Measurements from ENCODE around the gene GAST. TPM values are rescaled to one million over a fixed set of nuclear protein-coding genes. Genes with fewer than 3 reads are reported as not detected.

GAST gene
- total RNA-seq, 1 experiment from 2014 or later, result not detected

DNA sequence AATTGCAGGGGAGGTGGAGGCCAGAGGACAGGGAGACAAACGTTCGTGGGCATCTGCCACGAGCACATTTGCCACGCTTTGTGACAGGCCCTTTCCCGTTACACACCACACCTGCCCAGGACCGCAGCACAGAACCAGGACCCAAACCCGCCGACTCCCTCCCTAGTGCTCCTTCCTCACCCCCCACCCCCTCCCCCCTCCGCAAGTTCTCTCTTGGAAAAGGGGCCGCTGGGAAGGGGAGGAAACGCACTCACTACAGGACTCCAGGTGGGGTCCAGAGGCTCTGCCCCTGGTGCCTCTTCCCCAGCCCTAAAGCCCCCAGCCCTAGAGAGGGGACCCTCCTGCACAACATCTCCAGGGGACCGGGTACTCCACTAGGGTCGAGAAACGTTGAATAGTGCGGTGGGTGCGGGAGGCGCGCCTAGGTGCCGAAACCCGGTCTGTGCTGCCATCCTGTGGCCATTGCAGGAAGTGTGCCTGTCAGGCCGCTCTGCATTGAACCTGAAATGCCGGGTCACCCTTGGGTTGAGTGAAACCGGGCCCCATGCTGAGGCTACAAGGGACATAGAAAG, 45.3 kb upstream of the GAST start:
- Histone ChIP-seq H3K9me3 (ENCODE audit: control insufficient read depth in 1 of 2, insufficient read depth in 1 of 2, low read depth in 1 of 2, low read length in 2 of 2) (no peaks in the 10 kb centered on the region), H3K4me1 (ENCODE audit: control insufficient read depth in 1 of 2, insufficient read depth in 2 of 2, low read length in 2 of 2) (peaks cover 14 to 57% of the 10 kb centered on the region in 2 experiments), H2AFZ (ENCODE audit: low read depth, low read length, poor library complexity, severe bottlenecking) (peak overlapping the region; percentile 86), H3K79me2 (ENCODE audit: insufficient read depth, low read length) (no peaks in the 10 kb centered on the region), H3K4me3 (replicated peaks in 1 of 2; ENCODE audit: low read depth in 1 of 2, low read length in 2 of 2) (peak overlapping the region; percentile 34 to 57), H3K36me3 (ENCODE audit: control insufficient read depth in 1 of 2, insufficient read depth in 2 of 2, low read length in 2 of 2) (no peaks in the 10 kb centered on the region), H3K9me2 (ENCODE audit: insufficient read depth) (no peaks in the 10 kb centered on the region), H4K20me1 (ENCODE audit: insufficient read depth) (no peaks in the 10 kb centered on the region), H3K27me3 (ENCODE audit: insufficient read depth, low read length) (no peaks in the 10 kb centered on the region), H3K27ac (ENCODE audit: low read depth, low read length) (peak overlapping the region; percentile 69), H3K9ac (ENCODE audit: low read length) (peak overlapping the region; percentile 59), H3K4me2 (ENCODE audit: low read length) (peak overlapping the region; percentile 82)
- ChIA-PET RAD21 (ENCODE audit: low non-redundant PET in 1 of 2, low total read pairs in 2 of 2, uncharacterized antibody in 2 of 2, unreplicated experiment in 2 of 2) (interaction anchor here (1.5 to 1.7 kb wide), 3 partner anchors 118 kb away, joined by 5 to 10 read pairs (median 7); no protein-coding TSS in a partner anchor), POLR2A (interaction anchor here (1.3 to 3.8 kb wide), 5 partner anchors 21 to 145 kb away, joined by 4 to 28 read pairs (median 10); partner anchors contain the start of genes EIF1 and KRT19), CTCF (interaction anchor here (0.6 to 8.7 kb wide), 18 partner anchors 9 to 1101 kb away, joined by 3 to 217 read pairs (median 6); partner anchors contain the start of gene EIF1)
- ATAC-seq, result peak; percentile 70
- no TSS peak for BruUV-seq (replicated peaks)
- TF ChIP-seq, protein P1, sequence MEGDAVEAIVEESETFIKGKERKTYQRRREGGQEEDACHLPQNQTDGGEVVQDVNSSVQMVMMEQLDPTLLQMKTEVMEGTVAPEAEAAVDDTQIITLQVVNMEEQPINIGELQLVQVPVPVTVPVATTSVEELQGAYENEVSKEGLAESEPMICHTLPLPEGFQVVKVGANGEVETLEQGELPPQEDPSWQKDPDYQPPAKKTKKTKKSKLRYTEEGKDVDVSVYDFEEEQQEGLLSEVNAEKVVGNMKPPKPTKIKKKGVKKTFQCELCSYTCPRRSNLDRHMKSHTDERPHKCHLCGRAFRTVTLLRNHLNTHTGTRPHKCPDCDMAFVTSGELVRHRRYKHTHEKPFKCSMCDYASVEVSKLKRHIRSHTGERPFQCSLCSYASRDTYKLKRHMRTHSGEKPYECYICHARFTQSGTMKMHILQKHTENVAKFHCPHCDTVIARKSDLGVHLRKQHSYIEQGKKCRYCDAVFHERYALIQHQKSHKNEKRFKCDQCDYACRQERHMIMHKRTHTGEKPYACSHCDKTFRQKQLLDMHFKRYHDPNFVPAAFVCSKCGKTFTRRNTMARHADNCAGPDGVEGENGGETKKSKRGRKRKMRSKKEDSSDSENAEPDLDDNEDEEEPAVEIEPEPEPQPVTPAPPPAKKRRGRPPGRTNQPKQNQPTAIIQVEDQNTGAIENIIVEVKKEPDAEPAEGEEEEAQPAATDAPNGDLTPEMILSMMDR (IDR thresholded peaks at IDR 0.05 in 2 of 3, conservative IDR thresholded peaks at IDR 0.05 in 1 of 3; ENCODE audit: borderline replicate concordance in 1 of 3, insufficient read depth in 1 of 3, low read depth in 2 of 3, low read length in 2 of 3), result peak; percentile 82 to 96 (median 95)
- no peak for TF ChIP-seq SRF (IDR thresholded peaks at IDR 0.05; ENCODE audit: low read depth)
- TF ChIP-seq RAD21 (IDR thresholded peaks at IDR 0.05; ENCODE audit: low read depth), result peak; percentile 94
- intact Hi-C loops (cut with micrococcal nuclease), result loop anchor here (1.0 to 5.0 kb wide), 4 partner anchors 117 to 1308 kb away; no protein-coding TSS in a partner anchor
- DNase-seq (ENCODE audit: low read depth, low spot score), result peak; percentile 52

All from HCT116 (cell line).